Measurements from ENCODE around the gene WDR4.

GRCh38 chr21:42849759-42850412 lies 29.5 kb downstream of the WDR4 start:
- TF ChIP-seq CTCF (IDR thresholded peaks at IDR 0.05) (no peak), POLR2A (IDR thresholded peaks at IDR 0.05) (no peak), EP300 (IDR thresholded peaks at IDR 0.05) (no peak)
